Pons (tissue), 1 donor: ENCODE results near the gene IGF2R.
"Not testable (repeated sequence)": the region's sequence is repeated elsewhere in the genome, so short reads cannot be mapped to it uniquely, and the experiment has no call there.

Experiments
- DNase-seq: peaks from one replicate; pipeline ENCODE4 v3.0.0-alpha.2; 2016; ENCODE audit warnings: low spot score

IGF2R gene

GRCh38 chr6:160076009-160076408, 107.1 kb downstream of the IGF2R start:
- DNase-seq: no peak

- DNase-seq: no peak
Observed at GRCh38 chr6:160077024-160077423, 108.1 kb downstream of the IGF2R start.

- no peak for DNase-seq
Observed at GRCh38 chr6:160077526-160077925, 108.6 kb downstream of the IGF2R start.

GRCh38 chr6:160078883-160079685, 110.2 kb downstream of the IGF2R start:
- no peak for DNase-seq

- DNase-seq: no peak
Observed at GRCh38 chr6:160079686-160080043, 110.8 kb downstream of the IGF2R start.

GRCh38 chr6:160080097-160080496, 111.2 kb downstream of the IGF2R start:
- no peak for DNase-seq

- DNase-seq: no peak
Observed at GRCh38 chr6:160081398-160081797, 112.5 kb downstream of the IGF2R start.

- DNase-seq: no peak
Observed at GRCh38 chr6:160082627-160083026, 113.7 kb downstream of the IGF2R start.

GRCh38 chr6:160084198-160084776, 115.4 kb downstream of the IGF2R start:
- no peak for DNase-seq

- DNase-seq: no peak
Observed at GRCh38 chr6:160085226-160085625, 116.3 kb downstream of the IGF2R start.

- DNase-seq: no peak
Observed at GRCh38 chr6:160085713-160086505, 117.0 kb downstream of the IGF2R start.

- DNase-seq: no peak
Observed at GRCh38 chr6:160086754-160087153, 117.9 kb downstream of the IGF2R start.

GRCh38 chr6:160088069-160088783, 119.3 kb downstream of the IGF2R start:
- peak; percentile 73 for DNase-seq

- DNase-seq: no peak
Observed at GRCh38 chr6:160088784-160089533, 120.1 kb downstream of the IGF2R start.

- no peak for DNase-seq
Observed at GRCh38 chr6:160089534-160089897, 120.6 kb downstream of the IGF2R start.

- not testable (repeated sequence) for DNase-seq
Observed at GRCh38 chr6:160090442-160091239, 121.8 kb downstream of the IGF2R start.

GRCh38 chr6:160092176-160092575, 123.3 kb downstream of the IGF2R start:
- DNase-seq: not testable (repeated sequence)

GRCh38 chr6:160092602-160093001, 123.7 kb downstream of the IGF2R start:
- DNase-seq: no peak

GRCh38 chr6:160093061-160093460, 124.2 kb downstream of the IGF2R start:
- no peak for DNase-seq

GRCh38 chr6:160093946-160094345, 125.1 kb downstream of the IGF2R start:
- DNase-seq: no peak
